OCI-LY1 (cell line): ENCODE data around the gene SCIMP.

Source experiments
- EZH2 ChIP-seq: fragments of 200-600 bp; sonication (generic), shearing (Covaris generic); IDR thresholded peaks from 2 replicates; pipeline ENCODE4 v1.8.0; 2017; ENCODE audit warnings: borderline replicate concordance, mixed run types, mild to moderate bottlenecking, antibody characterized with exemption, low read length, moderate library complexity, mixed read lengths
- TF ChIP-seq, protein P1 (sequence below): fragments of 200-600 bp; sonication (generic), shearing (Covaris generic); IDR thresholded peaks from 2 replicates; pipeline ENCODE4 v1.5.1; 2017; ENCODE audit warnings: mild to moderate bottlenecking, antibody characterized with exemption, low read length, moderate library complexity, mixed read lengths

- TF ChIP-seq, protein P1, sequence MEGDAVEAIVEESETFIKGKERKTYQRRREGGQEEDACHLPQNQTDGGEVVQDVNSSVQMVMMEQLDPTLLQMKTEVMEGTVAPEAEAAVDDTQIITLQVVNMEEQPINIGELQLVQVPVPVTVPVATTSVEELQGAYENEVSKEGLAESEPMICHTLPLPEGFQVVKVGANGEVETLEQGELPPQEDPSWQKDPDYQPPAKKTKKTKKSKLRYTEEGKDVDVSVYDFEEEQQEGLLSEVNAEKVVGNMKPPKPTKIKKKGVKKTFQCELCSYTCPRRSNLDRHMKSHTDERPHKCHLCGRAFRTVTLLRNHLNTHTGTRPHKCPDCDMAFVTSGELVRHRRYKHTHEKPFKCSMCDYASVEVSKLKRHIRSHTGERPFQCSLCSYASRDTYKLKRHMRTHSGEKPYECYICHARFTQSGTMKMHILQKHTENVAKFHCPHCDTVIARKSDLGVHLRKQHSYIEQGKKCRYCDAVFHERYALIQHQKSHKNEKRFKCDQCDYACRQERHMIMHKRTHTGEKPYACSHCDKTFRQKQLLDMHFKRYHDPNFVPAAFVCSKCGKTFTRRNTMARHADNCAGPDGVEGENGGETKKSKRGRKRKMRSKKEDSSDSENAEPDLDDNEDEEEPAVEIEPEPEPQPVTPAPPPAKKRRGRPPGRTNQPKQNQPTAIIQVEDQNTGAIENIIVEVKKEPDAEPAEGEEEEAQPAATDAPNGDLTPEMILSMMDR: no peak
- TF ChIP-seq EZH2: no peak
These were observed 53.0 kb downstream of the SCIMP start for GRCh38 chr17:5181509-5182305.
